ENCODE results near the gene NTF3.

DNA sequence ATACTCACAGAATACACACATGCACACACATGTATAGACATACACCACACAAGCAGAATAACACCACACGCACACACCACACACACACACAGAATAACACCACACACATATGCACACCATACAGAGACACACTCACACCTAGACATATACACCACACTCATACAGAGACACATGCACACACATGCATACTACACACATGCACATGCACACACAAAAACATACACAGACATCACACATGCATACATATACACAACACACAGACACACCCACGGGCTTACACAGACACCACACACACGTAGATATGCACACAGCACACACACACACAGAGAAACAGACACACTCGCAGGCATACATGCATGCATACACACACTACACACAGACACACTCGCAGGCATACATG, 49.7 kb downstream of the NTF3 start:
- TF ChIP-seq, protein P1, sequence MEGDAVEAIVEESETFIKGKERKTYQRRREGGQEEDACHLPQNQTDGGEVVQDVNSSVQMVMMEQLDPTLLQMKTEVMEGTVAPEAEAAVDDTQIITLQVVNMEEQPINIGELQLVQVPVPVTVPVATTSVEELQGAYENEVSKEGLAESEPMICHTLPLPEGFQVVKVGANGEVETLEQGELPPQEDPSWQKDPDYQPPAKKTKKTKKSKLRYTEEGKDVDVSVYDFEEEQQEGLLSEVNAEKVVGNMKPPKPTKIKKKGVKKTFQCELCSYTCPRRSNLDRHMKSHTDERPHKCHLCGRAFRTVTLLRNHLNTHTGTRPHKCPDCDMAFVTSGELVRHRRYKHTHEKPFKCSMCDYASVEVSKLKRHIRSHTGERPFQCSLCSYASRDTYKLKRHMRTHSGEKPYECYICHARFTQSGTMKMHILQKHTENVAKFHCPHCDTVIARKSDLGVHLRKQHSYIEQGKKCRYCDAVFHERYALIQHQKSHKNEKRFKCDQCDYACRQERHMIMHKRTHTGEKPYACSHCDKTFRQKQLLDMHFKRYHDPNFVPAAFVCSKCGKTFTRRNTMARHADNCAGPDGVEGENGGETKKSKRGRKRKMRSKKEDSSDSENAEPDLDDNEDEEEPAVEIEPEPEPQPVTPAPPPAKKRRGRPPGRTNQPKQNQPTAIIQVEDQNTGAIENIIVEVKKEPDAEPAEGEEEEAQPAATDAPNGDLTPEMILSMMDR (IDR thresholded peaks at IDR 0.05 in 8 of 11, conservative IDR thresholded peaks at IDR 0.05 in 3 of 11), result no peak
- TF ChIP-seq POLR2AphosphoS5 (IDR thresholded peaks at IDR 0.05), result no peak
- TF ChIP-seq POLR2A (IDR thresholded peaks at IDR 0.05), result no peak

Measured in spleen (tissue), 7 donors.